GM18511 (cell line): ENCODE measurements around the gene ANKRD34C.
"Not testable (repeated sequence)": the region's sequence is repeated elsewhere in the genome, so short reads cannot be mapped to it uniquely, and the experiment has no call there.

Experiments
- ATAC-seq: cut with Tn5 transposase; IDR thresholded peaks from one replicate; pipeline ENCODE4 v1.9.1; 2021; ENCODE audit warnings: mild to moderate bottlenecking, moderate library complexity; ENCODE audit not compliant: unreplicated experiment

ANKRD34C gene

GRCh38 chr15:79310985-79311900, 28.7 kb downstream of the ANKRD34C start, which contains the start of gene TMED3:
Gene TMED3, plus strand, starts transcription at chr15:79311112. Its CDS starts 138 bp downstream, at chr15:79311250.
- peak; percentile 95 for ATAC-seq

DNA sequence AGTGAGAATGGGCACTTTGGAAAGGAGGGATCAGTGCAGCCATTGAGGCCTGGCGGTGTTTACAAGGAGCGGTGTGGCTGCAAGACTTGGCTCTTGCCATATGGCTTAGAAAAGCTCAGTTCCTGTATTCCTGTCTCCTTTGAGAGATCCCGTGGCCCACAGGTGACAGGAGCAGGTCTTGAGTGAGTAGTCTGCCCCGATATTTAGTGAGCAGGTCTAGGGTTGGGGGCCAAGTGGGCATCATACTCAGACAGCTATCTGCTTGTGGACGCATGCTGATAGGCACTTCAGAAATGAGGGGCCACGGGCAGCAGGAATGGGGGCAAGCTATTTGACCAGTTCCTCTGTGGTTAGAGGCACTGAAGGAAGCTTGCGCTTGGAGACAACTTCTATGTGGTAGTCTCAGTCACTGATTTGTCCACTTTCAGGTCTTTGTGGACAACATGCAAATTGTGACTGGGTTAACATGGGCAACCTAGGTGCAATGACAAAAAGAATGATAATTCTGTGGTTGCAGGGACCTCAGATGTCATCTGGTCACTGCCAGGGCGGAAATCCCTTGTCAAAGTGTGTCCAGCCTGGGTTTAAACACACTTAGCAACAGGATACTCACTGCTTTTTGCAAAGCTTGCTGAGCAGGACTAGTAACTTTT, 29.5 kb downstream of the ANKRD34C start:
- ATAC-seq, result no peak

GRCh38 chr15:79314186-79314585, 31.7 kb downstream of the ANKRD34C start:
- no peak for ATAC-seq

- no peak for ATAC-seq
Observed at GRCh38 chr15:79314811-79315210, 32.3 kb downstream of the ANKRD34C start.

DNA sequence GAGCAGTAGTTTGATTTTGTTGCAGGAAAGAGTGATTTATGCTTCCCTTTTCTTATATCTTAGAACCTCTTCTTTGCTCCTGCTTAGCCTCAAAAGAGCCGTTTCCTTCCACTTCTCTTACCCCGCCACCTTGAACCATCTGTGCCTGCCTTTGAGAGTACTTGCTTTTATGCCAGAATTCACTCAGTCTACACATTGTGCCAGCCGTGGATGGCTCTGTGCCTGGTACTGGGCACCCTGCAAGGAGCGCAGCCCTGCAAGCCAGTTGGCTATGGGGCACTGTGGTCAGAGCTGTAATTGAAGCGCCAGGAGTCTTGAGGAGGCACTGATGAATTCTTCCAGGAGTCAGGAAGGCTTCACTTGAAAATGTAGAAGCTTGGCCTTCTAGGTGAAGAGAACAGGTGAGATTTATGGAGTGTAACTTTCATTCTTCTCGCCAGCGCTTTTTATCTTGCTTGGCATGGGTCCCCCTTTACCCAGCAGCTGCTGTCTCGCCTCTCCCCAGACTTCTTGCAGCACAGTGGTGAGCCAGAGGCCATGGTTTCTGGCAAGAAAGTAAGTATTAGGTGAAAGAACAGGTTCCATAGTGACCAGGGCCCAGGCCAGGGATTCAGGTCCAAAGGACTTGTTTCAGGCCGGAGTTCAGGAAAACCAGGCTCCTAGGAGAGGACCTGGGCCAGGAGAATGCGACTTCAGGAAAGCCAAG, 33.3 kb downstream of the ANKRD34C start:
- ATAC-seq, result no peak

DNA sequence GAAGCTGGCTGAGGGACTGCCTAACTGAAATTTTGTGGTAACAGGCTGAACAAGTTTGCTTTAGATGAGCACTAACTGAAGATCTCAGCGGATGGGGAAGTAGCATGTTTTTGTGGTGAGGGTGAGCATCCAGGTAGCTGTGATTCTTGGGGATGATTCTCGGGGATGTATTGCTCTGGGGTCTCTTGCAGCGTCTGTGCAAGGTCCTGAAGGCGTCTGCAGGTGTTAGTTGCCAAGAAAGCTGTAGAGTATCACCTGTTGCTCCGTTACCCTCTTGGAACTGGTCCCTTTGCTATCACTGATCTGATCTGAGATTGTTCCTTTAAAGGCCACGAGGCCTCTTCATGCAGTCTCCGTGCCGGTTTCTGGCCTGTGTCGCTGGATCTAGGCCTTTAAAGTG, 34.3 kb downstream of the ANKRD34C start:
- no peak for ATAC-seq

- ATAC-seq, result not testable (repeated sequence)
Observed at GRCh38 chr15:79319973-79320372, 37.5 kb downstream of the ANKRD34C start.

GRCh38 chr15:79321876-79322275, 39.4 kb downstream of the ANKRD34C start:
- ATAC-seq, result no peak

- ATAC-seq, result no peak
Observed at GRCh38 chr15:79322306-79322705, 39.8 kb downstream of the ANKRD34C start.

GRCh38 chr15:79322945-79323344, 40.4 kb downstream of the ANKRD34C start:
- ATAC-seq, result no peak

- ATAC-seq, result no peak
Observed at GRCh38 chr15:79329171-79329611, 46.7 kb downstream of the ANKRD34C start.
